HepG2 (cell line): ENCODE measurements around the gene SPHK2. TPM values are rescaled to one million over a fixed set of nuclear protein-coding genes. Genes with fewer than 3 reads are reported as not detected.

Source experiments
- JUN ChIP-seq: sonication (generic); formaldehyde crosslinking; IDR thresholded peaks from 2 replicates; pipeline ENCODE4 v1.4.0; 2020; ENCODE audit warnings: mild to moderate bottlenecking, missing genetic modification reagents
- KDM3A ChIP-seq: IDR thresholded peaks from 2 replicates; pipeline ENCODE4 v1.6.1; 2018; ENCODE audit warnings: low read depth, missing compliant biosample characterization
- NCOA1 ChIP-seq: sonication (generic); formaldehyde crosslinking; IDR thresholded peaks from 2 replicates; pipeline ENCODE4 v1.9.0; 2021; ENCODE audit warnings: missing genetic modification reagents
- NR3C1 ChIP-seq: sonication (generic); formaldehyde crosslinking; IDR thresholded peaks from 2 replicates; pipeline ENCODE4 v1.4.0; 2020; ENCODE audit warnings: missing genetic modification reagents
- RCOR2 ChIP-seq: IDR thresholded peaks from 2 replicates; pipeline ENCODE4 v1.6.1; 2016; ENCODE audit warnings: missing biosample characterization, missing genetic modification reagents
- SIN3A ChIP-seq: IDR thresholded peaks from 2 replicates; pipeline ENCODE4 v1.6.1; 2011; ENCODE audit warnings: low read depth, mild to moderate bottlenecking, control low read depth, low read length, borderline replicate concordance
- SP140L ChIP-seq: sonication (generic); formaldehyde crosslinking; IDR thresholded peaks from 2 replicates; pipeline ENCODE4 v1.4.0; 2020; ENCODE audit warnings: missing genetic modification reagents, borderline replicate concordance
- TBX2 ChIP-seq: sonication (generic); formaldehyde crosslinking; IDR thresholded peaks from 2 replicates; pipeline ENCODE4 v1.5.0; 2020; ENCODE audit warnings: missing genetic modification reagents, mild to moderate bottlenecking, borderline replicate concordance
- ZBTB37 ChIP-seq: sonication (generic); formaldehyde crosslinking; IDR thresholded peaks from 2 replicates; pipeline ENCODE4 v1.4.0; 2020; ENCODE audit warnings: mild to moderate bottlenecking, missing genetic modification reagents
- ZKSCAN5 ChIP-seq: sonication (generic); formaldehyde crosslinking; IDR thresholded peaks from 2 replicates; pipeline ENCODE4 v1.5.1; 2020; ENCODE audit warnings: mild to moderate bottlenecking, missing genetic modification reagents
- ZKSCAN8 ChIP-seq: IDR thresholded peaks from 2 replicates; pipeline ENCODE4 v1.6.1; 2016; ENCODE audit warnings: borderline replicate concordance, missing genetic modification reagents, missing compliant biosample characterization
- ZNF180 ChIP-seq: sonication (generic); formaldehyde crosslinking; IDR thresholded peaks from 2 replicates; pipeline ENCODE4 v1.4.0; 2020; ENCODE audit warnings: low read depth, missing genetic modification reagents, borderline replicate concordance
- ZNF569 ChIP-seq: sonication (generic); formaldehyde crosslinking; IDR thresholded peaks from 2 replicates; pipeline ENCODE4 v1.5.0; 2020; ENCODE audit warnings: mild to moderate bottlenecking, missing genetic modification reagents, moderate library complexity, borderline replicate concordance
- ZNF879 ChIP-seq: sonication (generic); formaldehyde crosslinking; IDR thresholded peaks from 2 replicates; pipeline ENCODE4 v1.8.1; 2023; ENCODE audit warnings: missing genetic modification reagents
- polyA plus RNA-seq, 8 experiments: library from polyadenylated mRNA; depleted of rRNA in 3 of 8; stranded (reverse) in 7 of 8; unstranded in 1 of 8; fragments of >200 nt; fragmentation: Illumina TruSeq in 4 of 8; extraction: Trizol in 4 of 8; gene quantifications; 2 replicates each; pipeline versions ENCODE4 v1.2.1 to v1.2.3, GENCODE V29; 2011 to 2016; ENCODE audit warnings: low read depth in 4 of 8, missing spikeins in 1 of 8, mixed read lengths in 1 of 8; ENCODE audit not compliant: insufficient read depth in 1 of 8
- total RNA-seq, 5 experiments: library from RNA; depleted of rRNA; stranded (reverse); fragments of >200 nt; fragmentation: Illumina TruSeq; extraction: Trizol; gene quantifications; 2 replicates each; pipeline ENCODE4 v1.2.3, GENCODE V29; 2016; ENCODE audit warnings: low read depth in 1 of 5
- TF ChIP-seq, protein P1 (sequence below): sonication (generic); formaldehyde crosslinking; IDR thresholded peaks from 2 replicates; pipeline ENCODE4 v1.4.0; 2020; ENCODE audit warnings: missing genetic modification reagents, low read depth, mild to moderate bottlenecking, borderline replicate concordance
- TF ChIP-seq, protein P2 (sequence below): sonication (generic); formaldehyde crosslinking; IDR thresholded peaks from 2 replicates; pipeline ENCODE4 v1.4.0; 2020; ENCODE audit warnings: mild to moderate bottlenecking, missing genetic modification reagents
- TF ChIP-seq, protein P3 (sequence below): sonication (generic); formaldehyde crosslinking; IDR thresholded peaks from 2 replicates; pipeline ENCODE4 v1.4.0; 2020; ENCODE audit warnings: missing genetic modification reagents
- TF ChIP-seq, protein P4 (sequence below): sonication (generic); formaldehyde crosslinking; IDR thresholded peaks from 2 replicates; pipeline ENCODE4 v1.5.0; 2020; ENCODE audit warnings: missing genetic modification reagents, mild to moderate bottlenecking, borderline replicate concordance

Gene SPHK2
- total and polyA plus RNA-seq, 2 of the 13 experiments (the other 11 are each of a cell fraction or from before 2014, with no cell fraction given): 2.9 to 14.4 TPM

DNA sequence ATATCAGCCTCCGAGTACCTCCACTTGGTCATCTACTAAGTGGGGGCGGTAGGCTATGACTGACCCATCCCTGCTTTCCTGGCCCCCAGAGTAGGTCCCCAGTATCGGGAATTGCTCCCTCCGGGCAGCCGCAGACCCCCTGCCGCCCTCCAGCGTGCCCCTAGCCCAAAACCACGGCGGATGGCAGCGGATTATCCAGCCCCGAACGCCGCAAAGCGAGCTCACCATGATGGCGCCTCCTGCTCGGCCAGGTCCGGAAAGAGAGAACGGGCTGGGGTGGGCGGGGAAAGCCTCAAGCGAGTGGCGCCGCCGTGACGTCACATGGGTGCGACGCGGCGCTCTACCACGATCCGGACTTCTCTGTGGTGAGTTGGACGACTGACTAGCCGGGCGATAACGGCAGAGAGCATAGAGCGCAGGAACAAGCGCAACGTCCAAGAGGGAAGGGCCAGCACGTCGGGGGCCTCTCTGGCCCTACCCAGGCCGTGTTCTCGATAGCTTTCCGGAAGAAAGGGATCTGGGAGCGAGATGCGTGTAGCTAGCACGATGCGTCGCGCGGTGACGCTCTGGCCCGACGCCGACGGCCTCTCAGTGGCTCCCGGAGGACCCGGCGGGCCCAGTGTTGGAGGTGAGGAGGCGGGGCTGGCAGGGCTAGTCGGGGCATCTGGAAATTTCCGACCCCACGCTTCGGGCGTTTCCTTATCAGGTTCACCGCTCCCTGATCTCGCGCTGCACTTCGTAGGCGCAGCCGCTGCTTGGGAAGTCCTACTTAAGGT, at the start of gene SPHK2, which contains the start of gene RPL18 (continued):
- 0 out of 2 replicates have a peak, but pooled peaks have one; percentile 76 for TF ChIP-seq ZNF569 (CRISPR knock-in tag)
- no peak for TF ChIP-seq NR3C1 (CRISPR knock-in tag)
- TF ChIP-seq, protein P1, sequence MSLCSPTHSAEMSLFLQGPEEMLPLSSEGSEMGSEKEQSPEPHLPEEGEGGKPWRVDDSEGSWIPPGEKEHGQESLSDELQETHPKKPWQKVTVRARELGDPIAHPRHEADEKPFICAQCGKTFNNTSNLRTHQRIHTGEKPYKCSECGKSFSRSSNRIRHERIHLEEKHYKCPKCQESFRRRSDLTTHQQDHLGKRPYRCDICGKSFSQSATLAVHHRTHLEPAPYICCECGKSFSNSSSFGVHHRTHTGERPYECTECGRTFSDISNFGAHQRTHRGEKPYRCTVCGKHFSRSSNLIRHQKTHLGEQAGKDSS (CRISPR knock-in tag): peak; percentile 47; the same call in 1 of the 2 replicates
- TF ChIP-seq TBX2 (CRISPR knock-in tag): peak; percentile 96
- TF ChIP-seq ZNF879 (CRISPR knock-in tag): no peak
- TF ChIP-seq, protein P2, sequence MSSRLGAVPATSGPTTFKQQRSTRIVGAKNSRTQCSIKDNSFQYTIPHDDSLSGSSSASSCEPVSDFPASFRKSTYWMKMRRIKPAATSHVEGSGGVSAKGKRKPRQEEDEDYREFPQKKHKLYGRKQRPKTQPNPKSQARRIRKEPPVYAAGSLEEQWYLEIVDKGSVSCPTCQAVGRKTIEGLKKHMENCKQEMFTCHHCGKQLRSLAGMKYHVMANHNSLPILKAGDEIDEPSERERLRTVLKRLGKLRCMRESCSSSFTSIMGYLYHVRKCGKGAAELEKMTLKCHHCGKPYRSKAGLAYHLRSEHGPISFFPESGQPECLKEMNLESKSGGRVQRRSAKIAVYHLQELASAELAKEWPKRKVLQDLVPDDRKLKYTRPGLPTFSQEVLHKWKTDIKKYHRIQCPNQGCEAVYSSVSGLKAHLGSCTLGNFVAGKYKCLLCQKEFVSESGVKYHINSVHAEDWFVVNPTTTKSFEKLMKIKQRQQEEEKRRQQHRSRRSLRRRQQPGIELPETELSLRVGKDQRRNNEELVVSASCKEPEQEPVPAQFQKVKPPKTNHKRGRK (CRISPR knock-in tag): no peak
- peak; percentile 29; the same call in 1 of the 2 replicates for TF ChIP-seq SIN3A
- TF ChIP-seq RCOR2 (CRISPR knock-in tag): peak; percentile 99; the same call in 1 of the 2 replicates
- no peak for TF ChIP-seq NCOA1 (CRISPR knock-in tag)
- TF ChIP-seq ZNF180 (CRISPR knock-in tag): no peak
- no peak; the same call in 1 of the 2 replicates for TF ChIP-seq ZKSCAN5 (CRISPR knock-in tag)
- 0 out of 2 replicates have a peak, but pooled peaks have one; percentile 53 for TF ChIP-seq JUN (CRISPR knock-in tag)
- TF ChIP-seq, protein P3, sequence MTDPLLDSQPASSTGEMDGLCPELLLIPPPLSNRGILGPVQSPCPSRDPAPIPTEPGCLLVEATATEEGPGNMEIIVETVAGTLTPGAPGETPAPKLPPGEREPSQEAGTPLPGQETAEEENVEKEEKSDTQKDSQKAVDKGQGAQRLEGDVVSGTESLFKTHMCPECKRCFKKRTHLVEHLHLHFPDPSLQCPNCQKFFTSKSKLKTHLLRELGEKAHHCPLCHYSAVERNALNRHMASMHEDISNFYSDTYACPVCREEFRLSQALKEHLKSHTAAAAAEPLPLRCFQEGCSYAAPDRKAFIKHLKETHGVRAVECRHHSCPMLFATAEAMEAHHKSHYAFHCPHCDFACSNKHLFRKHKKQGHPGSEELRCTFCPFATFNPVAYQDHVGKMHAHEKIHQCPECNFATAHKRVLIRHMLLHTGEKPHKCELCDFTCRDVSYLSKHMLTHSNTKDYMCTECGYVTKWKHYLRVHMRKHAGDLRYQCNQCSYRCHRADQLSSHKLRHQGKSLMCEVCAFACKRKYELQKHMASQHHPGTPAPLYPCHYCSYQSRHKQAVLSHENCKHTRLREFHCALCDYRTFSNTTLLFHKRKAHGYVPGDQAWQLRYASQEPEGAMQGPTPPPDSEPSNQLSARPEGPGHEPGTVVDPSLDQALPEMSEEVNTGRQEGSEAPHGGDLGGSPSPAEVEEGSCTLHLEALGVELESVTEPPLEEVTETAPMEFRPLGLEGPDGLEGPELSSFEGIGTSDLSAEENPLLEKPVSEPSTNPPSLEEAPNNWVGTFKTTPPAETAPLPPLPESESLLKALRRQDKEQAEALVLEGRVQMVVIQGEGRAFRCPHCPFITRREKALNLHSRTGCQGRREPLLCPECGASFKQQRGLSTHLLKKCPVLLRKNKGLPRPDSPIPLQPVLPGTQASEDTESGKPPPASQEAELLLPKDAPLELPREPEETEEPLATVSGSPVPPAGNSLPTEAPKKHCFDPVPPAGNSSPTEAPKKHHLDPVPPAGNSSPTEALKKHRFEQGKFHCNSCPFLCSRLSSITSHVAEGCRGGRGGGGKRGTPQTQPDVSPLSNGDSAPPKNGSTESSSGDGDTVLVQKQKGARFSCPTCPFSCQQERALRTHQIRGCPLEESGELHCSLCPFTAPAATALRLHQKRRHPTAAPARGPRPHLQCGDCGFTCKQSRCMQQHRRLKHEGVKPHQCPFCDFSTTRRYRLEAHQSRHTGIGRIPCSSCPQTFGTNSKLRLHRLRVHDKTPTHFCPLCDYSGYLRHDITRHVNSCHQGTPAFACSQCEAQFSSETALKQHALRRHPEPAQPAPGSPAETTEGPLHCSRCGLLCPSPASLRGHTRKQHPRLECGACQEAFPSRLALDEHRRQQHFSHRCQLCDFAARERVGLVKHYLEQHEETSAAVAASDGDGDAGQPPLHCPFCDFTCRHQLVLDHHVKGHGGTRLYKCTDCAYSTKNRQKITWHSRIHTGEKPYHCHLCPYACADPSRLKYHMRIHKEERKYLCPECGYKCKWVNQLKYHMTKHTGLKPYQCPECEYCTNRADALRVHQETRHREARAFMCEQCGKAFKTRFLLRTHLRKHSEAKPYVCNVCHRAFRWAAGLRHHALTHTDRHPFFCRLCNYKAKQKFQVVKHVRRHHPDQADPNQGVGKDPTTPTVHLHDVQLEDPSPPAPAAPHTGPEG (CRISPR knock-in tag): 0 out of 2 replicates have a peak, but pooled peaks have one; percentile 43
- TF ChIP-seq KDM3A: peak; percentile 97
- TF ChIP-seq ZBTB37 (CRISPR knock-in tag): no peak
- TF ChIP-seq, protein P4, sequence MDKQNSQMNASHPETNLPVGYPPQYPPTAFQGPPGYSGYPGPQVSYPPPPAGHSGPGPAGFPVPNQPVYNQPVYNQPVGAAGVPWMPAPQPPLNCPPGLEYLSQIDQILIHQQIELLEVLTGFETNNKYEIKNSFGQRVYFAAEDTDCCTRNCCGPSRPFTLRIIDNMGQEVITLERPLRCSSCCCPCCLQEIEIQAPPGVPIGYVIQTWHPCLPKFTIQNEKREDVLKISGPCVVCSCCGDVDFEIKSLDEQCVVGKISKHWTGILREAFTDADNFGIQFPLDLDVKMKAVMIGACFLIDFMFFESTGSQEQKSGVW (CRISPR knock-in tag): no peak
- no peak for TF ChIP-seq SP140L
- peak; percentile 73; the same call in 1 of the 2 replicates for TF ChIP-seq ZKSCAN8 (CRISPR knock-in tag)
